ENCODE data around the gene BAIAP3. TPM values are rescaled to one million over a fixed set of nuclear protein-coding genes. Genes with fewer than 3 reads are reported as not detected.

BAIAP3 gene
- total and polyA plus RNA-seq, 2 of the 4 experiments (the other 2 are of a cell fraction) = 0.36 to 0.65 TPM

GRCh38 chr16:1298406-1298805 lies 35.0 kb upstream of the BAIAP3 start:
- Histone ChIP-seq H2BK5ac (ENCODE audit: low read depth, low read length, poor library complexity, severe bottlenecking) (no peak overlapping the region), H3K27me3 (ENCODE audit: control insufficient read depth, insufficient read depth, low read length) (peaks cover 13% of the 10 kb centered on the region), H4K5ac (ENCODE audit: low read depth, low read length) (no peak overlapping the region), H2BK20ac (ENCODE audit: low read depth, low read length) (no peak overlapping the region), H3K56ac (ENCODE audit: extremely low read depth, insufficient read depth, low read length) (no peak overlapping the region), H3K23ac (ENCODE audit: low read depth, low read length) (no peak overlapping the region), H2AK5ac (ENCODE audit: low read depth, low read length) (no peak overlapping the region), H4K20me1 (ENCODE audit: insufficient read depth, low read length) (no peaks in the 10 kb centered on the region), H3K27ac (ENCODE audit: insufficient read depth, low read length) (no peak overlapping the region), H2BK120ac (ENCODE audit: low read depth, low read length) (no peak overlapping the region), H3K4me3 (ENCODE audit: insufficient read depth, low read depth, low read length) (no peak overlapping the region), H3K9me3 (ENCODE audit: control insufficient read depth, insufficient read depth, low read length) (no peaks in the 10 kb centered on the region), H2BK15ac (ENCODE audit: low read depth, low read length) (no peak overlapping the region), H3K4me1 (ENCODE audit: control insufficient read depth, insufficient read depth, low read length) (peaks cover 5% of the 10 kb centered on the region; the same call in 1 of the 2 replicates), H3K18ac (ENCODE audit: low read depth, low read length) (no peak overlapping the region), H2AFZ (replicated peaks; ENCODE audit: low read length, poor library complexity) (no peak overlapping the region), H3K14ac (replicated peaks; ENCODE audit: low read depth, low read length) (no peak overlapping the region), H3K9me1 (ENCODE audit: insufficient read depth, low read length) (peaks cover 3% of the 10 kb centered on the region; the same call in 1 of the 2 replicates), H3K4ac (ENCODE audit: low read depth, low read length) (no peak overlapping the region), H2AK9ac (replicated peaks; ENCODE audit: low read depth, low read length, poor library complexity) (no peak overlapping the region), H4K8ac (ENCODE audit: low read depth in 2 of 2, low read length in 2 of 2) (no peak overlapping the region), H3K79me1 (ENCODE audit: low read depth in 1 of 2, low read length in 2 of 2) (no peaks in the 10 kb centered on the region), H3K36me3 (ENCODE audit: control insufficient read depth, insufficient read depth, low read length) (no peaks in the 10 kb centered on the region), H4K91ac (ENCODE audit: insufficient read depth, low read depth, low read length) (no peak overlapping the region), H3K9ac (ENCODE audit: low read depth, low read length) (no peak overlapping the region), H3K4me2 (ENCODE audit: low read depth, low read length) (no peak overlapping the region)
- intact Hi-C loops (cut with micrococcal nuclease) (no loop called here), dilution Hi-C loops (cut with HindIII; ENCODE audit: low sequenced_read_pairs, unreplicated experiment) (no loop called here), in situ Hi-C loops (cut with MboI; ENCODE audit: low sequenced_read_pairs) (no loop called here)
- TF ChIP-seq BHLHE40 (IDR thresholded peaks at IDR 0.05; ENCODE audit: low read depth, low read length) (no peak), MXI1 (IDR thresholded peaks at IDR 0.05; ENCODE audit: borderline replicate concordance, low read depth, low read length) (no peak), FOS (IDR thresholded peaks at IDR 0.05; ENCODE audit: low read depth, low read length) (no peak), RAD21 (IDR thresholded peaks at IDR 0.05; ENCODE audit: low read length) (no peak), NFE2L2 (IDR thresholded peaks at IDR 0.05; ENCODE audit: low read depth, low read length) (no peak), CEBPB (IDR thresholded peaks at IDR 0.05; ENCODE audit: low read depth, low read length) (no peak), ELK1 (IDR thresholded peaks at IDR 0.05; ENCODE audit: borderline replicate concordance, low read depth, low read length) (no peak), USF2 (IDR thresholded peaks at IDR 0.05; ENCODE audit: low read depth, low read length) (no peak), MAFK (IDR thresholded peaks at IDR 0.05; ENCODE audit: low read depth, low read length) (no peak), MAZ (IDR thresholded peaks at IDR 0.05; ENCODE audit: borderline replicate concordance, low read depth, low read length) (no peak), RFX5 (IDR thresholded peaks at IDR 0.05; ENCODE audit: low read depth, low read length) (no peak), SMC3 (IDR thresholded peaks at IDR 0.05; ENCODE audit: low read depth, low read length) (no peak), CTCF (conservative IDR thresholded peaks at IDR 0.05; ENCODE audit: low read depth, low read length) (no peak), CHD1 (IDR thresholded peaks at IDR 0.05; ENCODE audit: low read depth, low read length) (no peak)
- ChIA-PET CTCF (no interaction called here), POLR2A (ENCODE audit: unreplicated experiment) (no interaction called here)
- no peak for DNase-seq
- no peak for ATAC-seq (ENCODE audit: low read depth)
- WGBS, 2 experiments (ENCODE audit: extremely low coverage in 2 of 2, insufficient read length in 1 of 2) = 100% methylated on average over 4 of the region's 14 CpGs; no CpG with 5 or more reads in 1 of the 2 experiments
- no TSS peak for BruUV-seq (replicated peaks)

Data from IMR-90 (cell line).